Panc1 (cell line): Measurements from ENCODE around the gene CRELD1. TPM values are rescaled to one million over a fixed set of nuclear protein-coding genes. Genes with fewer than 3 reads are reported as not detected.

Experiments used
- ATAC-seq: fragments of 200-7000 bp; cut with Tn5 transposase; 2 replicates; pipeline ENCODE4 v1.9.1; 2020; ENCODE audit warnings: mild to moderate bottlenecking, moderate library complexity
- BruUV-seq: library from RNA; stranded (reverse); fragments of 400-500 nt; replicated peaks from 2 replicates; lab custom pipeline; 2021; lab: Mats Ljungman, UMichigan
- CTCF ChIA-PET: fragments of 300-600 bp; sonication (Branson Sonifier 250); formaldehyde crosslinking; loops from one replicate; lab custom pipeline; 2022; ENCODE audit warnings: antibody characterized with exemption; lab: Charles Lee
- POLR2A ChIA-PET: fragments of 300-600 bp; sonication (Branson Sonifier 250); formaldehyde crosslinking; loops from one replicate; lab custom pipeline; 2022; ENCODE audit warnings: antibody characterized with exemption; lab: Charles Lee
- DNase-seq: peaks from one replicate; pipeline ENCODE4 v3.0.0-alpha.2; 2010; ENCODE audit warnings: low read depth, low spot score
- H3K27ac ChIP-seq: 2 replicates; pipeline ENCODE4 v1.5.1; 2011; ENCODE audit warnings: mild to moderate bottlenecking, low read length, inconsistent platforms
- H3K27me3 ChIP-seq: fragments of 200-500 bp; sonication (Bioruptor generic); 2 replicates; pipeline ENCODE4 v1.6.0; 2014; ENCODE audit warnings: low read length, inconsistent platforms; ENCODE audit not compliant: control insufficient read depth, insufficient read depth
- H3K36me3 ChIP-seq: fragments of 200-500 bp; sonication (Bioruptor generic); 2 replicates; pipeline ENCODE4 v1.5.1; 2014; ENCODE audit warnings: inconsistent platforms, mild to moderate bottlenecking, low read length, moderate library complexity; ENCODE audit not compliant: control insufficient read depth, insufficient read depth
- H3K4me1 ChIP-seq: 2 replicates; pipeline ENCODE4 v1.5.1; 2011; ENCODE audit warnings: inconsistent platforms, mild to moderate bottlenecking, low read length, moderate library complexity; ENCODE audit not compliant: control insufficient read depth, insufficient read depth
- H3K4me3 ChIP-seq, 2 experiments: 2 replicates each; pipeline ENCODE4 v1.5.1; 2011 to 2012; ENCODE audit warnings: low read depth in 2 of 2, low read length in 2 of 2, mild to moderate bottlenecking in 2 of 2, inconsistent platforms in 1 of 2, moderate library complexity in 1 of 2
- H3K9me3 ChIP-seq: fragments of 200-500 bp; sonication (Bioruptor generic); 2 replicates; pipeline ENCODE4 v1.5.1; 2014; ENCODE audit warnings: low read depth, mild to moderate bottlenecking, inconsistent platforms, low read length, moderate library complexity; ENCODE audit not compliant: control insufficient read depth, insufficient read depth
- POLR2AphosphoS5 ChIP-seq: IDR thresholded peaks from 2 replicates; pipeline ENCODE4 v1.6.1; 2012; ENCODE audit warnings: mild to moderate bottlenecking, low read depth, low read length, moderate library complexity
- SIN3A ChIP-seq: IDR thresholded peaks from 2 replicates; pipeline ENCODE4 v1.6.1; 2012; ENCODE audit warnings: low read depth, mild to moderate bottlenecking, low read length, moderate library complexity, borderline replicate concordance; ENCODE audit not compliant: insufficient read depth
- TCF7L2 ChIP-seq: IDR thresholded peaks from 2 replicates; pipeline ENCODE4 v1.6.1; 2011; ENCODE audit warnings: mild to moderate bottlenecking, low read depth, low read length, inconsistent platforms
- in situ Hi-C: cut with HindIII; loops from 2 replicates; pipeline ENCODE4 v1.10.0; 2016; ENCODE audit warnings: low sequenced_read_pairs, low pct_unique_long_range_greater_than_20kb
- intact Hi-C: fragments of 100-400 bp; cut with micrococcal nuclease; formaldehyde crosslinking; loops from one replicate; pipeline ENCODE4 v1.10.0; 2022; ENCODE audit not compliant: unreplicated experiment
- total RNA-seq: library from RNA; stranded (reverse); gene quantifications from one replicate; pipeline ENCODE4 v1.2.1, GENCODE V29; 2021; ENCODE audit not compliant: unreplicated experiment
- TF ChIP-seq, protein P1 (sequence below), 2 experiments: IDR thresholded peaks; 2 replicates each; pipeline ENCODE4 v1.6.1; 2011 to 2012; ENCODE audit warnings: low read depth in 2 of 2, control low read depth in 1 of 2, low read length in 1 of 2, mild to moderate bottlenecking in 1 of 2, moderate library complexity in 1 of 2; ENCODE audit not compliant: insufficient read depth in 1 of 2
- TF ChIP-seq, protein P2 (sequence below): fragments of 450-650 bp; IDR thresholded peaks from 2 replicates; pipeline ENCODE4 v1.5.1; 2017; ENCODE audit warnings: mild to moderate bottlenecking

The CRELD1 gene
- total RNA-seq, 1 experiment from 2014 or later: 15.4 TPM

DNA sequence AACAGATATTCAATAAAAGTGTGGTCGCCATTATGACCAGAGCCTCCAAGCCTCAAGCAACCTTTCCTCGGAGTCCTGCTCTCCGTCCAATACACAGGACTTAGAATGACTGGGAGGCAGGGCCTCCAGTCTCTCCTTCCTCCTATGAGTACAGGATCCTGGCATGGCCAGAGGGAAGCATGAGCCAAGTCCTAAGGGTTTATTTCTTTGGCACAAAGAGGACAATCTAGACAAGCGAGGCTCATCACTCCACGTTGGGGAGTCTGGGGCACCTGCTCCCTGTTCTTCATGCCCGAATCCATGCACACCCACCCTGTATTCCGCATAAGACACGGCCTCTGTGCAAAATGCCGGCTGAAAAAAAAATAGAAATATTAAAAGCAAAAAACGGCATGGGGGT lies 11.7 kb downstream of the CRELD1 start:
- ATAC-seq: no peak
- H3K4me3 ChIP-seq: no peak overlapping the region
- POLR2A ChIA-PET: no interaction called here

DNA sequence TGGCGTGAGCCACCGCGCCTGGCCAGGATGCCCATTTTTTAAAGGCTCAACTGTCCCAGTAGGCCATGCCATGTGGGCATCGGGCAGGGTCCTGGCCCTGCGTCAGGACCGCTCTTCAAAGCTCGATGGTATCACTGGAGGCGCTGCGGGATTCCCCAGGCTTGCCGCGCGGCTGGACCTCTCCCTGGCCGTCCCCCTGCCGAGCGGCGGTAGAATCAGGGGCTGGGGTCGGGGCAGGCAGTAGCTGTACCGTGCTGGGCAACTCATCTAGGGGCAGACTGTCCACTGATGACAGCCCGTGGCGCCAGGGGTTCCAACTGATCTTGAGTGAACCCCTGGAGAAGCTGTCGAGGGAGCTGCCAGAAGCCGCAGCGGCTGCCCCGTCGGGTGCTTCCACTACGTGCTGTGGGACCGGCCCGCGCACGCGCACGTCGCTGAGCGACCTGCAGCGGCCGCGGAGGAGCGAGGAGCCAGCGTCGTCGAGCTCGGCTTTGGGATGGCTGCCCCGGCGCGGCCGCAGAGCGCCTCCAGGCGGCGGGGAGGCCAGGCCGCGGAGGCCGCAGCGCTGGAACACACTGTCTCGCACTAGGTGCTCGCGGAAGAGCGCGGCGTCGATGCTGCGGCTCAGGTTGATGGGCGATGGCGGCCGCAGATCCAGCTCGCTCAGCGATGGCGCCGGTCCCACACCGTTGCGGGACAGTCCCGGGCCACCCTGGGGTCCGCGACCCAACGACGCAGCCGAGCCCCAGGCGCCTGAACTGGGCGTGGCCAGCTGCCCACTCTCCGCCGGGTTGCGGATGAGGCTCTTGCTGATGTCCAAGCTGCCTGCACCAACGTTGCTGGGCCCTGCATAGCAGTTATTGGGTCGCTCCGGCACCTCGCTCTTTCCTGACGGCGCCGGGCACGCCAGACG lies 12.7 kb downstream of the CRELD1 start:
- Histone ChIP-seq H3K4me1 (no peaks in the 10 kb centered on the region), H3K9me3 (no peaks in the 10 kb centered on the region), H3K4me3 (peak overlapping the region; percentile 58 to 70), H3K27ac (peak overlapping the region; percentile 83), H3K36me3 (no peaks in the 10 kb centered on the region), H3K27me3 (no peaks in the 10 kb centered on the region)
- ATAC-seq: peak; percentile 90
- DNase-seq: no peak
- ChIA-PET POLR2A (interaction anchor here (0.6 to 0.8 kb wide), 3 partner anchors 58 to 209 kb away, joined by 3 to 5 read pairs (median 3); no protein-coding TSS in a partner anchor), CTCF (interaction anchor here (1.0 to 1.7 kb wide), 4 partner anchors 13 to 143 kb away, joined by 3 to 16 read pairs (median 5); partner anchors contain the start of genes CRELD1 and RPUSD3)
- intact Hi-C loops (no loop called here), in situ Hi-C loops (no loop called here)
- no TSS peak for BruUV-seq
- TF ChIP-seq SIN3A (peak; percentile 50; the same call in 1 of the 2 replicates), TCF7L2 (no peak), POLR2AphosphoS5 (peak; percentile 78; the same call in 1 of the 2 replicates)
- TF ChIP-seq, protein P1, sequence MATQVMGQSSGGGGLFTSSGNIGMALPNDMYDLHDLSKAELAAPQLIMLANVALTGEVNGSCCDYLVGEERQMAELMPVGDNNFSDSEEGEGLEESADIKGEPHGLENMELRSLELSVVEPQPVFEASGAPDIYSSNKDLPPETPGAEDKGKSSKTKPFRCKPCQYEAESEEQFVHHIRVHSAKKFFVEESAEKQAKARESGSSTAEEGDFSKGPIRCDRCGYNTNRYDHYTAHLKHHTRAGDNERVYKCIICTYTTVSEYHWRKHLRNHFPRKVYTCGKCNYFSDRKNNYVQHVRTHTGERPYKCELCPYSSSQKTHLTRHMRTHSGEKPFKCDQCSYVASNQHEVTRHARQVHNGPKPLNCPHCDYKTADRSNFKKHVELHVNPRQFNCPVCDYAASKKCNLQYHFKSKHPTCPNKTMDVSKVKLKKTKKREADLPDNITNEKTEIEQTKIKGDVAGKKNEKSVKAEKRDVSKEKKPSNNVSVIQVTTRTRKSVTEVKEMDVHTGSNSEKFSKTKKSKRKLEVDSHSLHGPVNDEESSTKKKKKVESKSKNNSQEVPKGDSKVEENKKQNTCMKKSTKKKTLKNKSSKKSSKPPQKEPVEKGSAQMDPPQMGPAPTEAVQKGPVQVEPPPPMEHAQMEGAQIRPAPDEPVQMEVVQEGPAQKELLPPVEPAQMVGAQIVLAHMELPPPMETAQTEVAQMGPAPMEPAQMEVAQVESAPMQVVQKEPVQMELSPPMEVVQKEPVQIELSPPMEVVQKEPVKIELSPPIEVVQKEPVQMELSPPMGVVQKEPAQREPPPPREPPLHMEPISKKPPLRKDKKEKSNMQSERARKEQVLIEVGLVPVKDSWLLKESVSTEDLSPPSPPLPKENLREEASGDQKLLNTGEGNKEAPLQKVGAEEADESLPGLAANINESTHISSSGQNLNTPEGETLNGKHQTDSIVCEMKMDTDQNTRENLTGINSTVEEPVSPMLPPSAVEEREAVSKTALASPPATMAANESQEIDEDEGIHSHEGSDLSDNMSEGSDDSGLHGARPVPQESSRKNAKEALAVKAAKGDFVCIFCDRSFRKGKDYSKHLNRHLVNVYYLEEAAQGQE (IDR thresholded peaks at IDR 0.05; ENCODE audit: insufficient read depth in 1 of 2, low read depth in 2 of 2, low read length in 1 of 2): peak in 1 of 2 experiments; percentile 23; a peak in 2 of 4 replicates
- TF ChIP-seq, protein P2, sequence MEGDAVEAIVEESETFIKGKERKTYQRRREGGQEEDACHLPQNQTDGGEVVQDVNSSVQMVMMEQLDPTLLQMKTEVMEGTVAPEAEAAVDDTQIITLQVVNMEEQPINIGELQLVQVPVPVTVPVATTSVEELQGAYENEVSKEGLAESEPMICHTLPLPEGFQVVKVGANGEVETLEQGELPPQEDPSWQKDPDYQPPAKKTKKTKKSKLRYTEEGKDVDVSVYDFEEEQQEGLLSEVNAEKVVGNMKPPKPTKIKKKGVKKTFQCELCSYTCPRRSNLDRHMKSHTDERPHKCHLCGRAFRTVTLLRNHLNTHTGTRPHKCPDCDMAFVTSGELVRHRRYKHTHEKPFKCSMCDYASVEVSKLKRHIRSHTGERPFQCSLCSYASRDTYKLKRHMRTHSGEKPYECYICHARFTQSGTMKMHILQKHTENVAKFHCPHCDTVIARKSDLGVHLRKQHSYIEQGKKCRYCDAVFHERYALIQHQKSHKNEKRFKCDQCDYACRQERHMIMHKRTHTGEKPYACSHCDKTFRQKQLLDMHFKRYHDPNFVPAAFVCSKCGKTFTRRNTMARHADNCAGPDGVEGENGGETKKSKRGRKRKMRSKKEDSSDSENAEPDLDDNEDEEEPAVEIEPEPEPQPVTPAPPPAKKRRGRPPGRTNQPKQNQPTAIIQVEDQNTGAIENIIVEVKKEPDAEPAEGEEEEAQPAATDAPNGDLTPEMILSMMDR: peak; percentile 88

More for the DNA sequence above, 11.7 kb downstream of the CRELD1 start:
- TF ChIP-seq, protein P1 (IDR thresholded peaks at IDR 0.05; ENCODE audit: insufficient read depth in 1 of 2, low read depth in 2 of 2, low read length in 1 of 2): no peak
- TF ChIP-seq SIN3A (no peak), POLR2AphosphoS5 (no peak), TCF7L2 (no peak)
- TF ChIP-seq, protein P2: no peak
- in situ Hi-C loops: no loop called here
- H3K27ac ChIP-seq: no peak overlapping the region
- no peaks in the 10 kb centered on the region for H3K27me3 ChIP-seq
- CTCF ChIA-PET: interaction anchor here (1.4 to 1.7 kb wide), 2 partner anchors 12 to 101 kb away, joined by 7 to 16 read pairs; partner anchors contain the start of genes CRELD1 and RPUSD3
- no TSS peak for BruUV-seq
- H3K36me3 ChIP-seq: no peaks in the 10 kb centered on the region
- intact Hi-C loops: no loop called here
- DNase-seq: no peak
- no peaks in the 10 kb centered on the region for H3K9me3 ChIP-seq
- H3K4me1 ChIP-seq: no peaks in the 10 kb centered on the region
